ENCODE results near the gene CENPP.
"Not testable (repeated sequence)": the region's sequence is repeated elsewhere in the genome, so short reads cannot be mapped to it uniquely, and the experiment has no call there.

The CENPP gene

GRCh38 chr9:92619601-92620300 lies 294.0 kb downstream of the CENPP start:
- DNase-seq: no peak

- no peak for DNase-seq
Observed at GRCh38 chr9:92620845-92621244, 295.1 kb downstream of the CENPP start.

GRCh38 chr9:92623936-92624335 lies 298.2 kb downstream of the CENPP start:
- not testable (repeated sequence) for DNase-seq

GRCh38 chr9:92626484-92626883 lies 300.7 kb downstream of the CENPP start:
- DNase-seq: no peak

- no peak for DNase-seq
Observed at GRCh38 chr9:92627651-92628050, 301.9 kb downstream of the CENPP start.

- DNase-seq: no peak
Observed at GRCh38 chr9:92631452-92632343, 305.9 kb downstream of the CENPP start.

GRCh38 chr9:92632641-92633040 lies 306.9 kb downstream of the CENPP start:
- DNase-seq: no peak

- DNase-seq: no peak
Observed at GRCh38 chr9:92633614-92634278, 308.0 kb downstream of the CENPP start.

GRCh38 chr9:92634712-92635605 lies 309.2 kb downstream of the CENPP start:
- peak; percentile 67 for DNase-seq

- DNase-seq: no peak
Observed at GRCh38 chr9:92635760-92636159, 310.0 kb downstream of the CENPP start.

- no peak for DNase-seq
Observed at GRCh38 chr9:92636627-92637026, 310.9 kb downstream of the CENPP start.

- no peak for DNase-seq
Observed at GRCh38 chr9:92637326-92637725, 311.6 kb downstream of the CENPP start.

- no peak for DNase-seq
Observed at GRCh38 chr9:92637886-92638620, 312.3 kb downstream of the CENPP start.

- no peak for DNase-seq
Observed at GRCh38 chr9:92638621-92639101, 312.9 kb downstream of the CENPP start.

- DNase-seq: no peak
Observed at GRCh38 chr9:92639124-92639523, 313.4 kb downstream of the CENPP start.

GRCh38 chr9:92639791-92640271 lies 314.1 kb downstream of the CENPP start:
- DNase-seq: no peak

GRCh38 chr9:92640398-92641091 lies 314.8 kb downstream of the CENPP start:
- no peak for DNase-seq

GRCh38 chr9:92641092-92641809 lies 315.5 kb downstream of the CENPP start:
- DNase-seq: no peak

- DNase-seq: no peak
Observed at GRCh38 chr9:92642041-92642451, 316.3 kb downstream of the CENPP start.

- DNase-seq: no peak
Observed at GRCh38 chr9:92642564-92642963, 316.8 kb downstream of the CENPP start.
